NCI-H2196 treated with DMSO at 0.1 percent for 48 hours (cell line): ENCODE results near the gene CFAP210.
"Not testable (repeated sequence)": the region's sequence is repeated elsewhere in the genome, so short reads cannot be mapped to it uniquely, and the experiment has no call there.

ENCODE experiments used
- DNase-seq: peaks from one replicate; lab custom pipeline; 2025; ENCODE audit not compliant: unreplicated experiment; lab: John Stamatoyannopoulos, UW

Gene CFAP210

GRCh38 chr2:169712791-169713227 is 18.6 kb upstream of the CFAP210 start:
- no peak for DNase-seq

- no peak for DNase-seq
These were observed 17.7 kb upstream of the CFAP210 start for GRCh38 chr2:169711751-169712509.

DNA sequence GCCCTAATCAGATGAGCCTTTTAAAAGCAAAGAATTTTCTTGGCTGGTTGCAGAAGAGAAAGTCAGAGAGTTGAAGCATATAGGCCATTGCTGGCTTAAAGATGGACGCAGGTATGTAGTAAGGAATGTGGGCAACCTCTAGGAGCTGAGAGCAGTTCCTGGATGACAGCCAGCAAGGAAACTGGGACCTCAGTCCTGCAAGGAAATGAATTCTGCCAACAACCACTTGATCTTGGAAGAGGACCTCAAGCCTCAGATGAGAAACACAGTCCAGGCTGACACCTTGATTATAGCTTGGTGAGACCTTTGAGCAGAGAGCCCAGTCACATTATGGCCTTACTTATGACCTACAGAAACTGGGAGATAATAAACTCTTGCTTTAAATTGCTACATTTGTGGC is 15.8 kb upstream of the CFAP210 start:
- DNase-seq = no peak

GRCh38 chr2:169709331-169709730 is 15.1 kb upstream of the CFAP210 start:
- DNase-seq = no peak

DNA sequence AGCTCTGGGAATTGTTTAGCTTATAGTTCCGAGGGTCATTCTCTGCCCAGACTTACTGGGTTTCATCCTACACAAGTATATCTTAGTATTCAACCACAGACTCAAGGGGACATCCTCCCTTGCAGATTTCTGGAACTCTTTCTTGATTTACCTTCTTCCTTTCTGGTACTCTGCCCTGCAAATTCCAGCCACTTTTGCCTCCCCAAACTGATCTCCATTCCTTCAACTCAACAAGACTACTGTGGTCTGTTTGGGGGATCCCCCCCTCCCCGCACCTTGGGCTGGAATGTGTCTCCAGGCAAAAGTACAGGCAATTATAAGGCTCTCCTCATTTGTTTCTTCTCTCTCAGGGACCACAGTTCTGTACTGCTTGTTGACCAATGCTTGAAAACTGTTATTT is 13.4 kb upstream of the CFAP210 start:
- no peak for DNase-seq

DNA sequence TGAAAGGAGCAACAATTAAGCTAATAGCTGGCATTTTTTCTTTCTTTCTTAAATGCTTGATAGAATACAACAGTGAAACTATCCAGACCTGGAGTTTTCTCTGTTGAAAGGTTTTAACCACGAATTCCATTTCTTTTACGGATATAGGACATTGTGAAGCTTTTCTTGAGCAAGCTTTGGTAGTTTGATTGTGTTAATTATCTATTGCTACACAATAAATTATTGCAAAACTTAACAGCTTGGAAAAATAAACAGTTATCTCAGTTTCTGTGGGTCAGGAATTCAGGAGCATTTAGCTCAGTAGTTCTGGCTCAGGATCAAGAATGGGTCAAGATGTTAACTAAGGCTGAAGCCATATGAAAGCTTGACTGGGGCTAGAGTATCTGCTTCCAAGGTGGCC is 11.7 kb upstream of the CFAP210 start:
- no peak for DNase-seq

DNA sequence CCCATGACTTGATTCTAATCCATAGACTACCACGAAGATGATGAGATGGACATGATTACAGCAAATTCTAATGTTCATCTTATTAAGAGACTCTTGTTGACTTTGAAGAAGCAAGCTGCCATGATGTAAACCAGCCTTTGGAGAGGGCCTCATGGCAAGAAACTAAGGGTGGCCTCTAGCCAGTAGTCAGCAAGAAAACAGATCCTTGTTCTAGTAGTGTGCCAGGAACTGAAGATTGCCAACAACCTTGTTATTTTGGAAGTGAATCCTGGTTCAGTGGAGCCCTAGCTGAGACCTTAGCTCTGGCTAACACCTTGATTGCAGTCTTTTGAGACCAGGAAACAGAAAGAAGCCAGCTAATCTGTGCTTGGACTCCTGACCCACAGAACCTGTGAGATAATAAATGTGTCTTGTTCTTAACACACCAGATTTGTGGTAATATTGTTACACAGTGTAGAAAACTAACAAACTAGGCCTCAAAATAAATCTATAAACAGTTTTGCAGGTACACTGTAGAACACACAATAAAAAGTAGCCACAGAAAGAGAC is 10.0 kb upstream of the CFAP210 start:
- DNase-seq = no peak

DNA sequence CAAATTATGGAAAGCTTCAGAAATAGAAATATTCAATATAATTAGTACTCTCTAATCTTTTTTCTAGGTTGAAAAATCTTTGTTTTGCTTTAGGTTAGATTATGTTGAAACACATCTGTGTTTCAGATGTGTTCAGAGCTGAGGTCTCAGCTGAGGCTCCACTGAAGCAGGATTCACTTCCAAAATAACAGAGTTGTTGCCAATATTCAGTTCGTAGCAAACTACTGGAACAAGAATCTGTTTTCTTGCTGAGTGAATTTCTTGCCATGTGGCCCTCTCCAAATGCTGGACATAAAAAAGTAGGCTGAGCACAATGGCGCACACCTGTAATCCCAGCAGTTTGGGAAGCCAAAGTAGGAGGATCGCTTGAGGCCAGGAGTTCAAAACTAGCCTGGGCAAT is 8.8 kb upstream of the CFAP210 start:
- no peak for DNase-seq

GRCh38 chr2:169699173-169699572 is 5.0 kb upstream of the CFAP210 start:
- not testable (repeated sequence) for DNase-seq

GRCh38 chr2:169696381-169696780 is 2.2 kb upstream of the CFAP210 start:
- DNase-seq = no peak

DNA sequence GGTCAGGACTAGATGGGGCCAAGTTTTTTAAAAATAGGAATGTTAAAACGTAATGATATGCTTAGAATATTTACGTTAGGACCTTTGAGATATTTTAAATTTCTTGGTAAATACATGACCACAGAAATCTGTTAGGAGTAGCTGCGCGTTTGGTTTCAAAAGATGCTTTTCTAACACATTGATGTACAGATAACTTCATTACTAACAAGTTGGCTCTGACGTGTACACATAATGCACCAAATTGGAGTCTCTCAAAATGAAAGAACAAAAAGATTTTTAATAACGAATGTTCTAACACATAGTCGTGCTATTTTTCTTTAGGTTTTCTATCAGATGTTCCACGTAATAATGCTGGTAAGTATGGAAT is 672 bp upstream of the CFAP210 start:
- no peak for DNase-seq

DNA sequence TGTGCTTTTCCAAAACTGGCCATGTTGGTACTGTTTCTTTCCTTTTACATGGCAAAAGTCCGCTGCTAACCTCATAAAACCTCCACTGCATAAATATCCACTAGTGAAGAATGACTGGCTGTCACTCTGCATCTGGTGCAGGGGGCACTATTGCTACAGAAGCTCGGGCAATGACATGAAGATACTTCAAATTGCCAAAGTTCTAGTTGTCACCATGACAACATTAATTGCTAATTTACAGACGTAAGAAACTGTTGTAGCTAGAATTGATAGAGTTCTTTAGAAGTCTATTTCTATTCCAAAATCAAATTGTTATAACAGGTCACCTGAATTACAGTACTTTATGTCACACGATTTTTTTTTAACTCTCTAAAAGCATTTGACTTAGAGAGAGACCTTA is 845 bp downstream of the CFAP210 start:
- DNase-seq = no peak

DNA sequence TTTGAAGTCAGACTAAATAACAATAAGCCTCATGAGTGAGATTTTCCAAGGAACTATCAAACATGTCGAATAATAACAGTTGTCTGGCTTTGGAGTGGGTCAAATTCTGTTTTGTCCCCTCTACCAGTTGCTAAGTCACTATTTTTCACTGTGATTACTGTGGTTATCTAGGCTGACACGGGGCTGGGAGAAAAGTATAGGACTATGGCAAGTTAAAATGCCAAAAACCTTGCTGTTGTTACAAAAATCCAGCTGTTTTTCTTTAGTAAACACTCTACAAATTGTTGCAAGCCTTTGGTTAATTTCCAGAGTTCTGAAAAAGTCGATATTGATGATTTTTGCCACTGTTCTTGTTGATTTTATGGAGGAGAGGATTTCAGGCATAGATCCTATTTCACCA is 1.5 kb downstream of the CFAP210 start:
- DNase-seq = no peak

DNA sequence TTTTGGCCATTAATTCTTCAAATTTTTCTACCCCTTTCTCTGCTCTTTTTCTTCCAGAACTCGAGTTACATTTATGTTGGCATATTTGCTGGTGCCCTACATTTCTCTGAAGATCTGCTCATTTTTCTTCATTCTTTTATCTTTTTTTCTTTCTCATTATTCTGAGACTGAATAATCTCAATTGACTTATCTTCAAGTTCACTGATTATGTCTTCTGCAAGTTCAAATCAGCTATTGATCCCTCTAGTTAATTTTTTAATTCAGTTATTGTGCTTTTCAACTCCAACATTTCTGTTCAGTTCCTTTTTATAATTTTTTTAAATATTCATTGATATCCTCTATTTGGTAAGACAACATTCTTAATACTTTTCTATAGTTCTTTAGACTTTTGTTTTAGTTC is 3.2 kb downstream of the CFAP210 start:
- DNase-seq = no peak

GRCh38 chr2:169687943-169688342 is 6.3 kb downstream of the CFAP210 start:
- not testable (repeated sequence) for DNase-seq

- not testable (repeated sequence) for DNase-seq
These were observed 7.4 kb downstream of the CFAP210 start for GRCh38 chr2:169686825-169687224.

- DNase-seq = not testable (repeated sequence)
These were observed 9.5 kb downstream of the CFAP210 start for GRCh38 chr2:169684712-169685111.

DNA sequence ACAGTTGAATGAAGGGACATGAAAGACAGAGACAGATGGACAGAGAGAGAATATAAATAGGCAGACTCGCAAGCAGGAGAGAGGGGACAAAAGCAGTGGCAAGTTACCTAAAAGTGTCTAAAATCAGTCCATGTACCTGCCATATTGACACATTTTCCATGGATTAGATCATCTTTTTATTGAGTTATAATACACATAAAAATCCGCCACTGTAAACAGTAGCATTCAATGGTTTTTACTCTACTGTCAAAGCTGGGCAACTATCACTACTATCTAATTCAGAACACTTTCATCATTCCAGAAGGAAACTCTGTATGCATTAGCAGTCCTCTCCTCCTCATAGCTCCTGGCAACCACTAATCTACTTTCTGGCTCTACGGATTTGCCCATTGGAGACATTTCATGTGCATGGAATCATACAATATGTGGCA is 10.1 kb downstream of the CFAP210 start:
- no peak for DNase-seq

GRCh38 chr2:169683425-169684134 is 10.6 kb downstream of the CFAP210 start:
- DNase-seq = no peak

- DNase-seq = no peak
These were observed 11.2 kb downstream of the CFAP210 start for GRCh38 chr2:169683054-169683424.

GRCh38 chr2:169676850-169677249 is 17.4 kb downstream of the CFAP210 start:
- DNase-seq = no peak

- no peak for DNase-seq
These were observed 17.8 kb downstream of the CFAP210 start for GRCh38 chr2:169676357-169676756.
